Measurements from ENCODE around the gene KLF9.

- TF ChIP-seq CTCF (IDR thresholded peaks at IDR 0.05) (no peak), ZFX (IDR thresholded peaks at IDR 0.05; ENCODE audit: borderline replicate concordance) (no peak)
Measured at GRCh38 chr9:70450738-70451137, 36.3 kb upstream of the KLF9 start.
